Measurements from ENCODE around the gene NCOA5. TPM values are rescaled to one million over a fixed set of nuclear protein-coding genes. Genes with fewer than 3 reads are reported as not detected.

NCOA5 gene
- total RNA-seq, 1 experiment from 2014 or later = 26.9 TPM

- no peak overlapping the region for H3K4me2 ChIP-seq (ENCODE audit: low read length)
- ChIA-PET POLR2A (ENCODE audit: unreplicated experiment) (no interaction called here), CTCF (interaction anchor here (1.0 kb wide), 1 partner anchor 103 kb away, joined by 3 read pairs; no protein-coding TSS in a partner anchor)
- no TSS peak for BruUV-seq (replicated peaks)
- H3K9me3 ChIP-seq (ENCODE audit: low read length) = no peaks in the 10 kb centered on the region
- no peak for DNase-seq
- no peaks in the 10 kb centered on the region for H3K36me3 ChIP-seq (ENCODE audit: low read depth, low read length)
- no peaks in the 10 kb centered on the region for H4K20me1 ChIP-seq (ENCODE audit: low read length)
- H2AFZ ChIP-seq (ENCODE audit: low read length) = no peak overlapping the region
- H3K27me3 ChIP-seq (ENCODE audit: low read length) = peaks cover 25% of the 10 kb centered on the region
- peaks cover 6% of the 10 kb centered on the region for H3F3A ChIP-seq (ENCODE audit: low read length, unreplicated experiment)
- intact Hi-C loops (cut with micrococcal nuclease) = loop anchor here (5.0 kb wide), 3 partner anchors 182 to 357 kb away; no protein-coding TSS in a partner anchor
- no peak overlapping the region for H3K27ac ChIP-seq (ENCODE audit: low read length)
- H3K9me2 ChIP-seq (replicated peaks; ENCODE audit: low read length) = no peaks in the 10 kb centered on the region
- H3K79me2 ChIP-seq (ENCODE audit: low read length) = no peaks in the 10 kb centered on the region
- no peak overlapping the region for H3K4me3 ChIP-seq (ENCODE audit: low read length)
- peaks cover 23% of the 10 kb centered on the region for H3K4me1 ChIP-seq (ENCODE audit: insufficient read depth, low read length)
- TF ChIP-seq EZH2 (IDR thresholded peaks at IDR 0.05; ENCODE audit: low read length, unreplicated experiment) (no peak), CTCF (conservative IDR thresholded peaks at IDR 0.05; ENCODE audit: low read depth, low read length) (no peak), EZH2phosphoT487 (IDR thresholded peaks at IDR 0.05; ENCODE audit: borderline replicate concordance, low read length) (no peak)
- no peak overlapping the region for H3K9ac ChIP-seq (ENCODE audit: low read length)
- ATAC-seq = no peak
These were observed 40.8 kb upstream of the NCOA5 start for GRCh38 chr20:46130534-46130933.

GRCh38 chr20:46129955-46130481 lies 40.3 kb upstream of the NCOA5 start:
- Histone ChIP-seq H3F3A (ENCODE audit: low read length, unreplicated experiment) (peaks cover 6% of the 10 kb centered on the region), H2AFZ (ENCODE audit: low read length) (no peak overlapping the region), H3K9me2 (replicated peaks; ENCODE audit: low read length) (no peaks in the 10 kb centered on the region), H3K79me2 (ENCODE audit: low read length) (no peaks in the 10 kb centered on the region), H3K9ac (ENCODE audit: low read length) (no peak overlapping the region), H3K27ac (ENCODE audit: low read length) (no peak overlapping the region), H3K9me3 (ENCODE audit: low read length) (no peaks in the 10 kb centered on the region), H3K4me2 (ENCODE audit: low read length) (no peak overlapping the region), H3K4me1 (ENCODE audit: insufficient read depth, low read length) (peaks cover 23% of the 10 kb centered on the region), H3K4me3 (ENCODE audit: low read length) (no peak overlapping the region), H3K36me3 (ENCODE audit: low read depth, low read length) (no peaks in the 10 kb centered on the region), H4K20me1 (ENCODE audit: low read length) (no peaks in the 10 kb centered on the region), H3K27me3 (ENCODE audit: low read length) (peaks cover 25% of the 10 kb centered on the region)
- intact Hi-C loops (cut with micrococcal nuclease) = loop anchor here (5.0 kb wide), 3 partner anchors 182 to 357 kb away; no protein-coding TSS in a partner anchor
- ATAC-seq (no peak), DNase-seq (no peak)
- ChIA-PET CTCF (interaction anchor here (0.5 to 1.0 kb wide), 2 partner anchors 103 to 144 kb away, joined by 3 read pairs; no protein-coding TSS in a partner anchor), POLR2A (ENCODE audit: unreplicated experiment) (no interaction called here)
- BruUV-seq (replicated peaks) = no TSS peak
- TF ChIP-seq CTCF (conservative IDR thresholded peaks at IDR 0.05; ENCODE audit: low read depth, low read length) (no peak), EZH2phosphoT487 (IDR thresholded peaks at IDR 0.05; ENCODE audit: borderline replicate concordance, low read length) (no peak), EZH2 (IDR thresholded peaks at IDR 0.05; ENCODE audit: low read length, unreplicated experiment) (no peak)
